Measurements from ENCODE around the gene RIC3. TPM values are rescaled to one million over a fixed set of nuclear protein-coding genes. Genes with fewer than 3 reads are reported as not detected.

RIC3 gene
- total and polyA plus RNA-seq, 2 donors (not counting 3 experiments of a cell fraction or from before 2014, with no cell fraction given) = not detected

GRCh38 chr11:8209208-8209807, 40.5 kb upstream of the RIC3 start:
- Histone ChIP-seq H3K36me3 (ENCODE audit: control insufficient read depth in 2 of 2, extremely low read depth in 1 of 2, insufficient read depth in 2 of 2, low read length in 2 of 2) (no peaks in the 10 kb centered on the region), H4K20me1 (replicated peaks; ENCODE audit: control insufficient read depth, extremely low read depth, insufficient read depth, low read length) (no peaks in the 10 kb centered on the region), H3K79me2 (ENCODE audit: control insufficient read depth, insufficient read depth, low read length) (no peaks in the 10 kb centered on the region), H3K27me3 (ENCODE audit: control insufficient read depth in 2 of 2, insufficient read depth in 2 of 2, low read length in 2 of 2) (peaks cover 3 to 6% of the 10 kb centered on the region in 2 experiments), H3K4me2 (ENCODE audit: insufficient read depth, low read length) (no peak overlapping the region), H3K27ac (ENCODE audit: insufficient read depth, low read depth, low read length) (no peak overlapping the region), H3K4me1 (ENCODE audit: control insufficient read depth, extremely low read depth, insufficient read depth, low read length) (peaks cover 12% of the 10 kb centered on the region), H3K4me3 (replicated peaks in 1 of 3; ENCODE audit: insufficient read depth in 1 of 3, low read depth in 1 of 3, low read length in 3 of 3) (no peak overlapping the region), H3K9me1 (replicated peaks; ENCODE audit: control insufficient read depth, extremely low read depth, insufficient read depth, low read length) (no peaks in the 10 kb centered on the region), H3K9me3 (replicated peaks; ENCODE audit: control insufficient read depth, insufficient read depth, low read length) (no peaks in the 10 kb centered on the region), H2AFZ (ENCODE audit: low read depth, low read length) (no peak overlapping the region), H3K9ac (replicated peaks; ENCODE audit: extremely low read depth, insufficient read depth, low read length) (no peak overlapping the region)
- DNase-seq (ENCODE audit: low read depth, low spot score) (no peak), FAIRE-seq (no peak)
- no peak for TF ChIP-seq MYC (IDR thresholded peaks at IDR 0.05; ENCODE audit: low read depth, low read length)
- no peak for TF ChIP-seq POLR2AphosphoS5 (IDR thresholded peaks at IDR 0.05; ENCODE audit: insufficient read depth, low read depth, low read length)
- no peak for TF ChIP-seq EZH2 (IDR thresholded peaks at IDR 0.05; ENCODE audit: borderline replicate concordance, low read depth, low read length, severe bottlenecking)
- peak; percentile 43 to 55 for TF ChIP-seq CTCF (IDR thresholded peaks at IDR 0.05; ENCODE audit: extremely low read depth in 1 of 2, insufficient read depth in 1 of 2, low read depth in 1 of 2, low read length in 2 of 2)
- no peak for TF ChIP-seq POLR2A (IDR thresholded peaks at IDR 0.05; ENCODE audit: low read depth, low read length)
- TF ChIP-seq MAX (IDR thresholded peaks at IDR 0.05; ENCODE audit: insufficient read depth, insufficient read length) = no peak
- POLR2A ChIA-PET = no interaction called here
- BruUV-seq (replicated peaks) = no TSS peak
- intact Hi-C loops (cut with micrococcal nuclease) (loop anchor here (5.0 kb wide), 1 partner anchor 53 kb away; the partner anchor contains the start of gene LMO1), dilution Hi-C loops (cut with MboI; ENCODE audit: extremely low pct_ligation_motif_present, low sequenced_read_pairs) (no loop called here)
- CTCF ChIA-PET = no interaction called here
